IMR-90 (cell line): ENCODE results near the gene GAS2L2. TPM values are rescaled to one million over a fixed set of nuclear protein-coding genes. Genes with fewer than 3 reads are reported as not detected.
A peak's percentile ranks its signal among the peaks of the same experiment; 100 is the strongest.

Experiments
- ATAC-seq: fragments of 200-7000 bp; cut with Tn5 transposase; 2 replicates; pipeline ENCODE4 v1.9.1; 2020; ENCODE audit warnings: low read depth, mild to moderate bottlenecking, moderate library complexity
- BruUV-seq: library from RNA; stranded (reverse); fragments of 400-500 nt; replicated peaks from 2 replicates; lab custom pipeline; 2021; lab: Mats Ljungman, UMichigan
- CTCF ChIA-PET: fragments of 300-600 bp; formaldehyde crosslinking; extraction: SDS; loops from one replicate; lab custom pipeline; 2021; ENCODE audit warnings: antibody characterized with exemption; lab: Yijun Ruan, JAX
- POLR2A ChIA-PET: fragments of 300-600 bp; sonication (Branson Sonifier 250); formaldehyde crosslinking; loops from one replicate; lab custom pipeline; 2022; ENCODE audit warnings: antibody characterized with exemption; ENCODE audit not compliant: unreplicated experiment; lab: Charles Lee
- DNase-seq: peaks from one replicate; pipeline ENCODE4 v3.0.0; 2013
- H2AFZ ChIP-seq: replicated peaks from 2 replicates; pipeline ENCODE3; 2013; ENCODE audit warnings: low read length, mild to moderate bottlenecking; ENCODE audit not compliant: poor library complexity
- H2AK5ac ChIP-seq: 2 replicates; pipeline ENCODE4 v1.6.1; 2013; ENCODE audit warnings: low read depth, low read length, inconsistent platforms
- H2AK9ac ChIP-seq: replicated peaks from 2 replicates; pipeline ENCODE3; 2013; ENCODE audit warnings: mild to moderate bottlenecking, low read depth, low read length, moderate library complexity; ENCODE audit not compliant: poor library complexity
- H2BK120ac ChIP-seq: 2 replicates; pipeline ENCODE4 v1.6.1; 2013; ENCODE audit warnings: low read depth, low read length, inconsistent platforms
- H2BK15ac ChIP-seq: 3 replicates; pipeline ENCODE4 v1.6.1; 2013; ENCODE audit warnings: low read depth, low read length, inconsistent platforms
- H2BK20ac ChIP-seq: 2 replicates; pipeline ENCODE4 v1.6.1; 2013; ENCODE audit warnings: low read depth, mild to moderate bottlenecking, inconsistent platforms, low read length, moderate library complexity
- H2BK5ac ChIP-seq: 2 replicates; pipeline ENCODE4 v1.6.1; 2013; ENCODE audit warnings: mild to moderate bottlenecking, low read depth, low read length, inconsistent platforms; ENCODE audit not compliant: poor library complexity, severe bottlenecking
- H3K14ac ChIP-seq: replicated peaks from 2 replicates; pipeline ENCODE4 v1.6.1; 2013; ENCODE audit warnings: low read depth, low read length, inconsistent platforms
- H3K18ac ChIP-seq: 2 replicates; pipeline ENCODE4 v1.6.1; 2013; ENCODE audit warnings: low read depth, low read length, control low read depth
- H3K23ac ChIP-seq: 2 replicates; pipeline ENCODE4 v1.6.1; 2013; ENCODE audit warnings: low read depth, low read length, inconsistent platforms
- H3K27ac ChIP-seq: 2 replicates; pipeline ENCODE4 v1.5.1; 2013; ENCODE audit warnings: mild to moderate bottlenecking, control low read depth, low read length; ENCODE audit not compliant: insufficient read depth
- H3K27me3 ChIP-seq: 2 replicates; pipeline ENCODE4 v1.6.1; 2013; ENCODE audit warnings: low read length; ENCODE audit not compliant: control insufficient read depth, insufficient read depth
- H3K36me3 ChIP-seq: 2 replicates; pipeline ENCODE4 v1.6.1; 2013; ENCODE audit warnings: low read length, mixed read lengths; ENCODE audit not compliant: control insufficient read depth, insufficient read depth
- H3K4ac ChIP-seq: 2 replicates; pipeline ENCODE4 v1.6.1; 2013; ENCODE audit warnings: low read depth, low read length, inconsistent platforms
- H3K4me1 ChIP-seq: 2 replicates; pipeline ENCODE4 v1.6.1; 2013; ENCODE audit warnings: low read length, mixed read lengths; ENCODE audit not compliant: control insufficient read depth, insufficient read depth
- H3K4me2 ChIP-seq: 2 replicates; pipeline ENCODE4 v1.6.1; 2013; ENCODE audit warnings: low read depth, mild to moderate bottlenecking, control low read depth, low read length, moderate library complexity
- H3K4me3 ChIP-seq: 2 replicates; pipeline ENCODE4 v1.5.1; 2013; ENCODE audit warnings: low read depth, mild to moderate bottlenecking, control low read depth, low read length, moderate library complexity; ENCODE audit not compliant: insufficient read depth
- H3K56ac ChIP-seq: 2 replicates; pipeline ENCODE4 v1.6.1; 2013; ENCODE audit warnings: low read length, inconsistent platforms; ENCODE audit not compliant: insufficient read depth; ENCODE audit errors: extremely low read depth
- H3K79me1 ChIP-seq, 2 experiments: 2 replicates each; pipeline ENCODE4 v1.6.1; 2013; ENCODE audit warnings: low read length in 2 of 2, inconsistent platforms in 1 of 2, low read depth in 1 of 2
- H3K9ac ChIP-seq: 2 replicates; pipeline ENCODE4 v1.6.1; 2013; ENCODE audit warnings: low read depth, low read length, control low read depth
- H3K9me1 ChIP-seq: 2 replicates; pipeline ENCODE4 v1.6.1; 2013; ENCODE audit warnings: low read length, inconsistent platforms; ENCODE audit not compliant: insufficient read depth
- H3K9me3 ChIP-seq: 2 replicates; pipeline ENCODE4 v1.6.1; 2013; ENCODE audit warnings: low read length; ENCODE audit not compliant: control insufficient read depth, insufficient read depth
- H4K20me1 ChIP-seq: 2 replicates; pipeline ENCODE4 v1.6.1; 2013; ENCODE audit warnings: low read length, inconsistent platforms; ENCODE audit not compliant: insufficient read depth
- H4K5ac ChIP-seq: 2 replicates; pipeline ENCODE4 v1.6.1; 2013; ENCODE audit warnings: mild to moderate bottlenecking, low read depth, low read length, control low read depth
- H4K8ac ChIP-seq, 2 experiments: 2 replicates each; pipeline ENCODE4 v1.6.1; 2013; ENCODE audit warnings: low read depth in 2 of 2, low read length in 2 of 2, control low read depth in 1 of 2, inconsistent platforms in 1 of 2
- H4K91ac ChIP-seq: 2 replicates; pipeline ENCODE4 v1.6.1; 2013; ENCODE audit warnings: low read depth, low read length, inconsistent platforms; ENCODE audit not compliant: insufficient read depth
- BHLHE40 ChIP-seq: fragments of 150-350 bp; IDR thresholded peaks from 2 replicates; pipeline ENCODE4 v1.6.1; 2016; ENCODE audit warnings: mild to moderate bottlenecking, low read depth, low read length
- CEBPB ChIP-seq: IDR thresholded peaks from 2 replicates; pipeline ENCODE4 v1.6.1; 2012; ENCODE audit warnings: low read depth, low read length, improper control_type of control experiment
- CHD1 ChIP-seq: IDR thresholded peaks from 2 replicates; pipeline ENCODE4 v1.6.1; 2012; ENCODE audit warnings: low read depth, low read length, improper control_type of control experiment
- FOS ChIP-seq: fragments of 150-350 bp; IDR thresholded peaks from 2 replicates; pipeline ENCODE4 v1.6.1; 2016; ENCODE audit warnings: low read depth, low read length
- MAFK ChIP-seq: IDR thresholded peaks from 2 replicates; pipeline ENCODE4 v1.6.1; 2012; ENCODE audit warnings: low read depth, low read length, improper control_type of control experiment
- MAZ ChIP-seq: IDR thresholded peaks from 2 replicates; pipeline ENCODE4 v1.6.1; 2012; ENCODE audit warnings: low read depth, mild to moderate bottlenecking, low read length, improper control_type of control experiment, moderate library complexity, borderline replicate concordance
- MXI1 ChIP-seq: IDR thresholded peaks from 2 replicates; pipeline ENCODE4 v1.6.1; 2012; ENCODE audit warnings: low read depth, mild to moderate bottlenecking, low read length, moderate library complexity, borderline replicate concordance
- NFE2L2 ChIP-seq: fragments of 150-350 bp; IDR thresholded peaks from 2 replicates; pipeline ENCODE4 v1.6.1; 2016; ENCODE audit warnings: low read depth, mild to moderate bottlenecking, low read length
- POLR2A ChIP-seq: IDR thresholded peaks from 2 replicates; pipeline ENCODE4 v1.6.1; 2012; ENCODE audit warnings: mild to moderate bottlenecking, low read depth, low read length
- RAD21 ChIP-seq: IDR thresholded peaks from 2 replicates; pipeline ENCODE4 v1.6.1; 2012; ENCODE audit warnings: low read length, improper control_type of control experiment
- RCOR1 ChIP-seq: IDR thresholded peaks from 2 replicates; pipeline ENCODE4 v1.6.1; 2012; ENCODE audit warnings: mild to moderate bottlenecking, low read length, improper control_type of control experiment; ENCODE audit not compliant: insufficient replicate concordance
- RFX5 ChIP-seq: IDR thresholded peaks from 2 replicates; pipeline ENCODE4 v1.8.0; 2012; ENCODE audit warnings: low read depth, mild to moderate bottlenecking, low read length, moderate library complexity
- SMC3 ChIP-seq: fragments of 150-350 bp; IDR thresholded peaks from 2 replicates; pipeline ENCODE4 v1.6.1; 2016; ENCODE audit warnings: low read depth, mild to moderate bottlenecking, antibody characterized with exemption, low read length, moderate library complexity
- WGBS, 2 experiments: methylation state at CpG; one replicate each; pipeline versions ENCODE4 v1.1.5 to v1.1.7; 2013; ENCODE audit warnings: missing lambda C conversion rate in 2 of 2; ENCODE audit not compliant: insufficient read length in 1 of 2; ENCODE audit errors: extremely low coverage in 2 of 2; 5-methylcytosine and 5-hydroxymethylcytosine counted together
- dilution Hi-C: fragments of 300-500 bp; cut with HindIII; formaldehyde crosslinking; loops from one replicate; pipeline ENCODE4 v1.14.3; 2018; ENCODE audit warnings: low sequenced_read_pairs; ENCODE audit not compliant: unreplicated experiment
- in situ Hi-C: fragments of 300-500 bp; cut with MboI; formaldehyde crosslinking; loops from 3 replicates; pipeline ENCODE4 v1.14.3; 2019; ENCODE audit warnings: low sequenced_read_pairs, inconsistent platforms, mixed read lengths
- intact Hi-C: fragments of 100-400 bp; cut with micrococcal nuclease; formaldehyde crosslinking; loops from 2 replicates; pipeline ENCODE4 v1.10.0; 2022
- polyA plus RNA-seq, 3 experiments: library from polyadenylated mRNA; depleted of rRNA; stranded (reverse); fragments of >200 nt; gene quantifications; 2 replicates each; pipeline ENCODE4 v1.2.3, GENCODE V29; 2012; ENCODE audit warnings: low replicate concordance in 1 of 3
- total RNA-seq: library from RNA; depleted of rRNA; stranded (reverse); fragments of >200 nt; gene quantifications from 2 replicates; pipeline ENCODE4 v1.2.3, GENCODE V29; 2012
- TF ChIP-seq, protein P1 (sequence below): fragments of 150-350 bp; IDR thresholded peaks from 2 replicates; pipeline ENCODE4 v1.6.1; 2016; ENCODE audit warnings: low read depth, mild to moderate bottlenecking, low read length, moderate library complexity, borderline replicate concordance
- TF ChIP-seq, protein P2 (sequence below): conservative IDR thresholded peaks from 2 replicates; pipeline ENCODE4 v1.5.1; 2012; ENCODE audit warnings: mild to moderate bottlenecking, low read depth, low read length, improper control_type of control experiment
- TF ChIP-seq, protein P3 (sequence below): fragments of 150-350 bp; IDR thresholded peaks from 2 replicates; pipeline ENCODE4 v1.6.1; 2017; ENCODE audit warnings: mild to moderate bottlenecking, antibody characterized with exemption, low read length, low read depth

GAS2L2 gene
- total and polyA plus RNA-seq, 2 of the 4 experiments (the other 2 are of a cell fraction), result 0.02 TPM; not detected in 1

DNA sequence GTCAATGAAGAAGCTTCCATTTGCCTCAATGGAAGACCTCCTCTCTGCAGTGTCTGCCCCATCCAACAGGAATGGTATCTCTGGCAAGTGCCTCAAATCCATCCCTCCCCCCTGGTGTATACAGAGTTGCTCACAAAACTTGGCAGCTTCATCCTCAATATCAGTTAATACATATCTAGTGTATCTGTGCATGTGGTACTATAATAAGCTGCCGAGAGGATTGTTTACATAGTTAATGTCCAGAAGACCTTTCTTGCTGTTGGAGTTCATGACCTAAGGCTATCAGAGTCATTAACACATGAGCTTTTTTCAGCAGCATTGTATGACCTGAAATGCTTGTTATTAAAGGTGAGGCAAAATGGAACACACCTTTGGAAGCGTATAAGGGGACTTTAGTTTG lies 35.6 kb downstream of the GAS2L2 start:
- no peak overlapping the region for H2BK15ac ChIP-seq
- BruUV-seq, result no TSS peak
- H3K9ac ChIP-seq, result no peak overlapping the region
- peaks cover 16% of the 10 kb centered on the region; the same call in 1 of the 2 replicates for H4K20me1 ChIP-seq
- WGBS, 2 experiments, result no CpG with 5 or more reads among the region's 2 CpGs
- no peak overlapping the region for H3K4me3 ChIP-seq
- no peak overlapping the region for H3K56ac ChIP-seq
- no peak overlapping the region for H3K4ac ChIP-seq
- no peak overlapping the region for H4K8ac ChIP-seq
- H3K9me1 ChIP-seq, result peaks cover 9% of the 10 kb centered on the region
- POLR2A ChIA-PET, result no interaction called here
- H3K23ac ChIP-seq, result no peak overlapping the region
- no peak overlapping the region for H4K5ac ChIP-seq
- H2BK120ac ChIP-seq, result no peak overlapping the region
- DNase-seq (peak; percentile 9), ATAC-seq (peak; percentile 51)
- CTCF ChIA-PET, result no interaction called here
- H2AK5ac ChIP-seq, result no peak overlapping the region
- H3K9me3 ChIP-seq, result no peaks in the 10 kb centered on the region
- H2AFZ ChIP-seq, result no peak overlapping the region
- H4K91ac ChIP-seq, result no peak overlapping the region
- H3K4me1 ChIP-seq, result peaks cover 7% of the 10 kb centered on the region
- no peak overlapping the region for H2AK9ac ChIP-seq
- H3K14ac ChIP-seq, result no peak overlapping the region
- H3K36me3 ChIP-seq, result peaks cover 9% of the 10 kb centered on the region
- dilution Hi-C loops (no loop called here), in situ Hi-C loops (no loop called here), intact Hi-C loops (no loop called here)
- no peak overlapping the region for H3K4me2 ChIP-seq
- TF ChIP-seq MAFK (no peak), CHD1 (no peak), RAD21 (no peak), RFX5 (no peak), MAZ (no peak), RCOR1 (no peak), NFE2L2 (no peak), FOS (no peak), BHLHE40 (no peak), MXI1 (no peak), SMC3 (no peak), CEBPB (no peak), POLR2A (no peak)
- TF ChIP-seq, protein P1, sequence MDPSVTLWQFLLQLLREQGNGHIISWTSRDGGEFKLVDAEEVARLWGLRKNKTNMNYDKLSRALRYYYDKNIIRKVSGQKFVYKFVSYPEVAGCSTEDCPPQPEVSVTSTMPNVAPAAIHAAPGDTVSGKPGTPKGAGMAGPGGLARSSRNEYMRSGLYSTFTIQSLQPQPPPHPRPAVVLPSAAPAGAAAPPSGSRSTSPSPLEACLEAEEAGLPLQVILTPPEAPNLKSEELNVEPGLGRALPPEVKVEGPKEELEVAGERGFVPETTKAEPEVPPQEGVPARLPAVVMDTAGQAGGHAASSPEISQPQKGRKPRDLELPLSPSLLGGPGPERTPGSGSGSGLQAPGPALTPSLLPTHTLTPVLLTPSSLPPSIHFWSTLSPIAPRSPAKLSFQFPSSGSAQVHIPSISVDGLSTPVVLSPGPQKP, result no peak
- TF ChIP-seq, protein P2, sequence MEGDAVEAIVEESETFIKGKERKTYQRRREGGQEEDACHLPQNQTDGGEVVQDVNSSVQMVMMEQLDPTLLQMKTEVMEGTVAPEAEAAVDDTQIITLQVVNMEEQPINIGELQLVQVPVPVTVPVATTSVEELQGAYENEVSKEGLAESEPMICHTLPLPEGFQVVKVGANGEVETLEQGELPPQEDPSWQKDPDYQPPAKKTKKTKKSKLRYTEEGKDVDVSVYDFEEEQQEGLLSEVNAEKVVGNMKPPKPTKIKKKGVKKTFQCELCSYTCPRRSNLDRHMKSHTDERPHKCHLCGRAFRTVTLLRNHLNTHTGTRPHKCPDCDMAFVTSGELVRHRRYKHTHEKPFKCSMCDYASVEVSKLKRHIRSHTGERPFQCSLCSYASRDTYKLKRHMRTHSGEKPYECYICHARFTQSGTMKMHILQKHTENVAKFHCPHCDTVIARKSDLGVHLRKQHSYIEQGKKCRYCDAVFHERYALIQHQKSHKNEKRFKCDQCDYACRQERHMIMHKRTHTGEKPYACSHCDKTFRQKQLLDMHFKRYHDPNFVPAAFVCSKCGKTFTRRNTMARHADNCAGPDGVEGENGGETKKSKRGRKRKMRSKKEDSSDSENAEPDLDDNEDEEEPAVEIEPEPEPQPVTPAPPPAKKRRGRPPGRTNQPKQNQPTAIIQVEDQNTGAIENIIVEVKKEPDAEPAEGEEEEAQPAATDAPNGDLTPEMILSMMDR, result no peak
- TF ChIP-seq, protein P3, sequence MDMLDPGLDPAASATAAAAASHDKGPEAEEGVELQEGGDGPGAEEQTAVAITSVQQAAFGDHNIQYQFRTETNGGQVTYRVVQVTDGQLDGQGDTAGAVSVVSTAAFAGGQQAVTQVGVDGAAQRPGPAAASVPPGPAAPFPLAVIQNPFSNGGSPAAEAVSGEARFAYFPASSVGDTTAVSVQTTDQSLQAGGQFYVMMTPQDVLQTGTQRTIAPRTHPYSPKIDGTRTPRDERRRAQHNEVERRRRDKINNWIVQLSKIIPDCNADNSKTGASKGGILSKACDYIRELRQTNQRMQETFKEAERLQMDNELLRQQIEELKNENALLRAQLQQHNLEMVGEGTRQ, result no peak
- H2BK5ac ChIP-seq, result no peak overlapping the region
- H3K79me1 ChIP-seq, result peaks cover 10 to 32% of the 10 kb centered on the region in 2 experiments
- H3K27me3 ChIP-seq, result no peaks in the 10 kb centered on the region
- no peak overlapping the region for H3K18ac ChIP-seq
- no peak overlapping the region for H3K27ac ChIP-seq
- H2BK20ac ChIP-seq, result no peak overlapping the region
